ENCODE measurements around the gene TACC2.

TACC2 gene

GRCh38 chr10:121956111-121957061, 32.6 kb upstream of the TACC2 start:
- H3K23ac ChIP-seq (ENCODE audit: low read length in 2 of 2): no peak overlapping the region
- no peak overlapping the region for H2BK15ac ChIP-seq (ENCODE audit: low read depth, poor library complexity, severe bottlenecking)
- no peak overlapping the region for H3K4ac ChIP-seq (ENCODE audit: low read depth in 1 of 2, low read length in 2 of 2)
- H2AFZ ChIP-seq (ENCODE audit: low read depth, low read length): no peak overlapping the region
- H3K27me3 ChIP-seq (ENCODE audit: control insufficient read depth in 1 of 2, insufficient read depth in 1 of 2, low read length in 2 of 2): no peaks in the 10 kb centered on the region
- H3K36me3 ChIP-seq (ENCODE audit: control insufficient read depth in 1 of 2, insufficient read depth in 2 of 2, low read depth in 1 of 2, low read length in 2 of 2): peaks cover 3 to 32% of the 10 kb centered on the region in 2 experiments
- no peaks in the 10 kb centered on the region for H3K9me3 ChIP-seq (ENCODE audit: control insufficient read depth, low read length)
- WGBS: 81% methylated on average over 7 of the region's 7 CpGs
- H4K8ac ChIP-seq (ENCODE audit: low read length): peak overlapping the region; percentile 19
- no peak overlapping the region for H3K4me2 ChIP-seq (ENCODE audit: low read length, poor library complexity, severe bottlenecking)
- H3K79me1 ChIP-seq (replicated peaks; ENCODE audit: low read length, poor library complexity, severe bottlenecking): no peaks in the 10 kb centered on the region
- H3K18ac ChIP-seq (ENCODE audit: low read depth in 1 of 2, low read length in 2 of 2): no peak overlapping the region
- no peak overlapping the region for H3K27ac ChIP-seq (ENCODE audit: low read length, poor library complexity, severe bottlenecking)
- peaks cover 2% of the 10 kb centered on the region for H3K4me1 ChIP-seq (ENCODE audit: control insufficient read depth, insufficient read depth, low read depth, low read length)
- no peak overlapping the region for H2AK5ac ChIP-seq (ENCODE audit: low read length, severe bottlenecking)
- no peak for DNase-seq
- H2BK5ac ChIP-seq (ENCODE audit: low read depth, low read length, poor library complexity, severe bottlenecking): no peak overlapping the region
- no peak overlapping the region for H2BK12ac ChIP-seq (ENCODE audit: low read length in 2 of 2)
- no peak overlapping the region for H4K91ac ChIP-seq (ENCODE audit: low read length)
- H2BK120ac ChIP-seq (ENCODE audit: low read depth, low read length): no peak overlapping the region
- H3K9ac ChIP-seq (ENCODE audit: low read length): no peak overlapping the region
- H3K14ac ChIP-seq (ENCODE audit: low read length in 2 of 2): peak overlapping the region in 1 of 2 experiments; percentile 32
- H3K4me3 ChIP-seq (ENCODE audit: insufficient read depth in 1 of 2, low read depth in 1 of 2, low read length in 2 of 2): no peak overlapping the region

GRCh38 chr10:121959671-121960070, 29.3 kb upstream of the TACC2 start:
- 65% methylated on average over 1 of the region's 3 CpGs for WGBS
- Histone ChIP-seq H2BK12ac (ENCODE audit: low read length in 2 of 2) (no peak overlapping the region), H3K4me3 (ENCODE audit: insufficient read depth in 1 of 2, low read depth in 1 of 2, low read length in 2 of 2) (no peak overlapping the region), H3K4ac (ENCODE audit: low read depth in 1 of 2, low read length in 2 of 2) (no peak overlapping the region), H4K91ac (ENCODE audit: low read length) (no peak overlapping the region), H3K18ac (ENCODE audit: low read depth in 1 of 2, low read length in 2 of 2) (no peak overlapping the region), H2BK15ac (ENCODE audit: low read depth, poor library complexity, severe bottlenecking) (no peak overlapping the region), H3K4me1 (ENCODE audit: control insufficient read depth, insufficient read depth, low read depth, low read length) (peaks cover 2% of the 10 kb centered on the region), H3K14ac (ENCODE audit: low read length in 2 of 2) (no peak overlapping the region), H2BK120ac (ENCODE audit: low read depth, low read length) (no peak overlapping the region), H3K27ac (ENCODE audit: low read length, poor library complexity, severe bottlenecking) (no peak overlapping the region), H3K4me2 (ENCODE audit: low read length, poor library complexity, severe bottlenecking) (no peak overlapping the region), H2AFZ (ENCODE audit: low read depth, low read length) (no peak overlapping the region), H4K8ac (ENCODE audit: low read length) (no peak overlapping the region), H3K27me3 (ENCODE audit: control insufficient read depth in 1 of 2, insufficient read depth in 1 of 2, low read length in 2 of 2) (no peaks in the 10 kb centered on the region), H3K9ac (ENCODE audit: low read length) (no peak overlapping the region), H3K23ac (ENCODE audit: low read length in 2 of 2) (no peak overlapping the region), H3K36me3 (ENCODE audit: control insufficient read depth in 1 of 2, insufficient read depth in 2 of 2, low read depth in 1 of 2, low read length in 2 of 2) (peaks cover 3 to 42% of the 10 kb centered on the region in 2 experiments), H2BK5ac (ENCODE audit: low read depth, low read length, poor library complexity, severe bottlenecking) (no peak overlapping the region), H3K79me1 (replicated peaks; ENCODE audit: low read length, poor library complexity, severe bottlenecking) (no peaks in the 10 kb centered on the region), H3K9me3 (ENCODE audit: control insufficient read depth, low read length) (no peaks in the 10 kb centered on the region), H2AK5ac (ENCODE audit: low read length, severe bottlenecking) (no peak overlapping the region)
- DNase-seq: no peak

GRCh38 chr10:121961456-121961855, 27.5 kb upstream of the TACC2 start:
- Histone ChIP-seq H3K4me1 (ENCODE audit: control insufficient read depth, insufficient read depth, low read depth, low read length) (peaks cover 2% of the 10 kb centered on the region), H3K4ac (ENCODE audit: low read depth in 1 of 2, low read length in 2 of 2) (no peak overlapping the region), H3K4me2 (ENCODE audit: low read length, poor library complexity, severe bottlenecking) (no peak overlapping the region), H3K79me1 (replicated peaks; ENCODE audit: low read length, poor library complexity, severe bottlenecking) (no peaks in the 10 kb centered on the region), H3K4me3 (ENCODE audit: insufficient read depth in 1 of 2, low read depth in 1 of 2, low read length in 2 of 2) (no peak overlapping the region), H3K18ac (ENCODE audit: low read depth in 1 of 2, low read length in 2 of 2) (no peak overlapping the region), H2AFZ (ENCODE audit: low read depth, low read length) (no peak overlapping the region), H2BK5ac (ENCODE audit: low read depth, low read length, poor library complexity, severe bottlenecking) (no peak overlapping the region), H3K27me3 (ENCODE audit: control insufficient read depth in 1 of 2, insufficient read depth in 1 of 2, low read length in 2 of 2) (no peaks in the 10 kb centered on the region), H3K14ac (ENCODE audit: low read length in 2 of 2) (no peak overlapping the region), H2AK5ac (ENCODE audit: low read length, severe bottlenecking) (no peak overlapping the region), H2BK120ac (ENCODE audit: low read depth, low read length) (no peak overlapping the region), H3K23ac (ENCODE audit: low read length in 2 of 2) (no peak overlapping the region), H2BK15ac (ENCODE audit: low read depth, poor library complexity, severe bottlenecking) (no peak overlapping the region), H2BK12ac (ENCODE audit: low read length in 2 of 2) (no peak overlapping the region), H4K91ac (ENCODE audit: low read length) (no peak overlapping the region), H4K8ac (ENCODE audit: low read length) (no peak overlapping the region), H3K36me3 (ENCODE audit: control insufficient read depth in 1 of 2, insufficient read depth in 2 of 2, low read depth in 1 of 2, low read length in 2 of 2) (peaks cover 1 to 53% of the 10 kb centered on the region in 2 experiments), H3K9me3 (ENCODE audit: control insufficient read depth, low read length) (no peaks in the 10 kb centered on the region), H3K27ac (ENCODE audit: low read length, poor library complexity, severe bottlenecking) (no peak overlapping the region), H3K9ac (ENCODE audit: low read length) (no peak overlapping the region)
- DNase-seq: no peak
- 100% methylated on average over 2 of the region's 2 CpGs for WGBS

GRCh38 chr10:121965996-121966395, 23.0 kb upstream of the TACC2 start:
- no peak overlapping the region for H2BK12ac ChIP-seq (ENCODE audit: low read length in 2 of 2)
- H3K4me2 ChIP-seq (ENCODE audit: low read length, poor library complexity, severe bottlenecking): no peak overlapping the region
- no peak overlapping the region for H3K23ac ChIP-seq (ENCODE audit: low read length in 2 of 2)
- H2BK15ac ChIP-seq (ENCODE audit: low read depth, poor library complexity, severe bottlenecking): no peak overlapping the region
- no peak overlapping the region for H4K91ac ChIP-seq (ENCODE audit: low read length)
- H3K18ac ChIP-seq (ENCODE audit: low read depth in 1 of 2, low read length in 2 of 2): no peak overlapping the region
- H3K27ac ChIP-seq (ENCODE audit: low read length, poor library complexity, severe bottlenecking): no peak overlapping the region
- no peaks in the 10 kb centered on the region for H3K79me1 ChIP-seq (replicated peaks; ENCODE audit: low read length, poor library complexity, severe bottlenecking)
- H2AFZ ChIP-seq (ENCODE audit: low read depth, low read length): no peak overlapping the region
- H3K9me3 ChIP-seq (ENCODE audit: control insufficient read depth, low read length): no peaks in the 10 kb centered on the region
- no peak overlapping the region for H3K4me3 ChIP-seq (ENCODE audit: insufficient read depth in 1 of 2, low read depth in 1 of 2, low read length in 2 of 2)
- H3K14ac ChIP-seq (ENCODE audit: low read length in 2 of 2): no peak overlapping the region
- WGBS: 100% methylated on average over 3 of the region's 3 CpGs
- no peak overlapping the region for H4K8ac ChIP-seq (ENCODE audit: low read length)
- no peak overlapping the region for H2AK5ac ChIP-seq (ENCODE audit: low read length, severe bottlenecking)
- H3K27me3 ChIP-seq (ENCODE audit: control insufficient read depth in 1 of 2, insufficient read depth in 1 of 2, low read length in 2 of 2): no peaks in the 10 kb centered on the region
- H3K9ac ChIP-seq (ENCODE audit: low read length): no peak overlapping the region
- H2BK5ac ChIP-seq (ENCODE audit: low read depth, low read length, poor library complexity, severe bottlenecking): no peak overlapping the region
- H3K4me1 ChIP-seq (ENCODE audit: control insufficient read depth, insufficient read depth, low read depth, low read length): no peaks in the 10 kb centered on the region
- H3K36me3 ChIP-seq (ENCODE audit: control insufficient read depth in 1 of 2, insufficient read depth in 2 of 2, low read depth in 1 of 2, low read length in 2 of 2): peaks cover 3 to 68% of the 10 kb centered on the region in 2 experiments
- no peak overlapping the region for H3K4ac ChIP-seq (ENCODE audit: low read depth in 1 of 2, low read length in 2 of 2)
- H2BK120ac ChIP-seq (ENCODE audit: low read depth, low read length): no peak overlapping the region
- no peak for DNase-seq

All from mesenchymal stem cell (in vitro differentiated cells and primary cell).